GM12878 (cell line): ENCODE measurements around the gene DEFB114. TPM values are rescaled to one million over a fixed set of nuclear protein-coding genes. Genes with fewer than 3 reads are reported as not detected.

Source experiments
- ATAC-seq: fragments of 200-7000 bp; cut with Tn5 transposase; 3 replicates; pipeline ENCODE4 v1.9.1; 2020; ENCODE audit warnings: mild to moderate bottlenecking, moderate library complexity
- BruUV-seq: library from RNA; stranded (reverse); fragments of 400-500 nt; replicated peaks from 2 replicates; lab custom pipeline; 2021; lab: Mats Ljungman, UMichigan
- CTCF ChIA-PET: fragments of 300-600 bp; sonication (Branson Sonifier 250); formaldehyde crosslinking; extraction: SDS; loops from one replicate; lab custom pipeline; 2021; ENCODE audit warnings: inconsistent platforms; lab: Yijun Ruan, JAX
- POLR2A ChIA-PET: fragments of 350-600 bp; formaldehyde crosslinking; extraction: SDS; loops from one replicate; lab custom pipeline; 2021; ENCODE audit warnings: inconsistent platforms; lab: Charles Lee
- RAD21 ChIA-PET: fragments of 300-600 bp; sonication (Branson Sonifier 250); formaldehyde crosslinking; loops from one replicate; lab custom pipeline; 2023; ENCODE audit warnings: antibody characterized with exemption; ENCODE audit not compliant: unreplicated experiment; lab: Charles Lee
- SMC1A ChIA-PET: fragments of 300-600 bp; sonication (Branson Sonifier 250); formaldehyde crosslinking; loops from one replicate; lab custom pipeline; 2023; ENCODE audit not compliant: unreplicated experiment, uncharacterized antibody; lab: Charles Lee
- DNase-seq: peaks from one replicate; pipeline ENCODE4 v3.0.0-alpha.2; 2011; ENCODE audit warnings: low read depth, low spot score
- FAIRE-seq: peaks from 3 replicates; lab custom pipeline; 2011; peaks lifted over from hg19 to GRCh38; lab: Jason Lieb, UNC
- H2AFZ ChIP-seq: 2 replicates; pipeline ENCODE4 v1.6.0; 2011; ENCODE audit warnings: low read depth, low read length, control low read depth; ENCODE audit not compliant: control insufficient read depth
- H3K27ac ChIP-seq: 2 replicates; pipeline ENCODE4 v1.5.1; 2011; ENCODE audit warnings: control low read depth; ENCODE audit not compliant: control insufficient read depth, insufficient read depth
- H3K27me3 ChIP-seq, 2 experiments: replicated peaks in 1 of 2; 2 replicates each; pipeline versions ENCODE4 v1.6.0 to v1.6.1; 2011; ENCODE audit warnings: low read length in 1 of 2; ENCODE audit not compliant: control insufficient read depth in 2 of 2, insufficient read depth in 2 of 2
- H3K36me3 ChIP-seq, 2 experiments: 2 replicates each; pipeline ENCODE4 v1.5.1; 2011; ENCODE audit warnings: low read length in 1 of 2; ENCODE audit not compliant: control insufficient read depth in 2 of 2, insufficient read depth in 2 of 2
- H3K4me1 ChIP-seq: 2 replicates; pipeline ENCODE4 v1.6.1; 2011; ENCODE audit warnings: mild to moderate bottlenecking, low read length, moderate library complexity, mixed read lengths; ENCODE audit not compliant: control insufficient read depth, insufficient read depth
- H3K4me2 ChIP-seq: 2 replicates; pipeline ENCODE4 v1.6.0; 2011; ENCODE audit warnings: control low read depth; ENCODE audit not compliant: control insufficient read depth, insufficient read depth
- H3K4me3 ChIP-seq: fragments of 200-600 bp; sonication (generic); 2 replicates; pipeline ENCODE4 v1.5.1; 2016
- H3K79me2 ChIP-seq: 2 replicates; pipeline ENCODE4 v1.6.0; 2011; ENCODE audit warnings: low read length; ENCODE audit not compliant: control insufficient read depth, insufficient read depth
- H3K9ac ChIP-seq: 2 replicates; pipeline ENCODE4 v1.8.0; 2011; ENCODE audit warnings: low read length, control low read depth, mixed read lengths; ENCODE audit not compliant: control insufficient read depth, insufficient read depth
- H3K9me3 ChIP-seq: replicated peaks from 3 replicates; pipeline ENCODE4 v1.5.1; 2011; ENCODE audit warnings: mild to moderate bottlenecking, low read length; ENCODE audit not compliant: control insufficient read depth, insufficient read depth
- H4K20me1 ChIP-seq: 2 replicates; pipeline ENCODE4 v1.6.0; 2011; ENCODE audit not compliant: control insufficient read depth, insufficient read depth
- ATF7 ChIP-seq: fragments of 450-650 bp; IDR thresholded peaks from 2 replicates; pipeline ENCODE4 v1.6.1; 2016; ENCODE audit warnings: low read depth, mild to moderate bottlenecking
- BCLAF1 ChIP-seq: fragments of 450-650 bp; IDR thresholded peaks from 2 replicates; pipeline ENCODE4 v1.6.1; 2017; ENCODE audit warnings: antibody characterized with exemption, mild to moderate bottlenecking, moderate library complexity
- CBX5 ChIP-seq: sonication (generic); IDR thresholded peaks from 2 replicates; pipeline ENCODE4 v1.6.1; 2016; ENCODE audit warnings: low read depth, moderate library complexity, mild to moderate bottlenecking, inconsistent platforms
- EP300 ChIP-seq, 2 experiments: fragments of 150-350 bp in 1 of 2; IDR thresholded peaks; 2 replicates each; pipeline ENCODE4 v1.6.1; 2011 to 2012; ENCODE audit warnings: low read depth in 2 of 2, low read length in 2 of 2, borderline replicate concordance in 1 of 2, improper control_type of control experiment in 1 of 2, inconsistent platforms in 1 of 2; ENCODE audit not compliant: control insufficient read depth in 1 of 2
- ETV6 ChIP-seq, 2 experiments: fragments of 450-650 bp in 1 of 2; IDR thresholded peaks in 1 of 2; conservative IDR thresholded peaks in 1 of 2; 2 replicates each; pipeline ENCODE4 v1.6.1; 2014; ENCODE audit warnings: antibody characterized with exemption in 1 of 2, borderline replicate concordance in 1 of 2, low read depth in 1 of 2, mild to moderate bottlenecking in 1 of 2, moderate library complexity in 1 of 2
- MYC ChIP-seq: IDR thresholded peaks from 2 replicates; pipeline ENCODE4 v1.6.1; 2011; ENCODE audit warnings: mild to moderate bottlenecking, low read length, moderate library complexity, inconsistent platforms; ENCODE audit not compliant: insufficient read depth, insufficient replicate concordance, insufficient read length, severe bottlenecking
- NFIC ChIP-seq: IDR thresholded peaks from 2 replicates; pipeline ENCODE4 v1.6.1; 2012; ENCODE audit warnings: low read depth, mild to moderate bottlenecking, inconsistent platforms, low read length, moderate library complexity
- NRF1 ChIP-seq: conservative IDR thresholded peaks from 2 replicates; pipeline ENCODE4 v1.6.1; 2011; ENCODE audit warnings: mild to moderate bottlenecking, low read depth, low read length, improper control_type of control experiment
- PAX8 ChIP-seq: fragments of 450-650 bp; IDR thresholded peaks from 2 replicates; pipeline ENCODE4 v1.6.1; 2017; ENCODE audit warnings: mild to moderate bottlenecking, moderate library complexity
- PBX3 ChIP-seq: IDR thresholded peaks from 2 replicates; pipeline ENCODE4 v1.6.1; 2011; ENCODE audit warnings: mild to moderate bottlenecking, low read depth, low read length, moderate library complexity; ENCODE audit not compliant: insufficient replicate concordance
- RAD51 ChIP-seq: fragments of 450-650 bp; IDR thresholded peaks from 2 replicates; pipeline ENCODE4 v1.6.1; 2016; ENCODE audit warnings: moderate library complexity, mild to moderate bottlenecking, inconsistent platforms
- SREBF1 ChIP-seq: IDR thresholded peaks from 2 replicates; pipeline ENCODE4 v1.6.1; 2012; ENCODE audit warnings: mild to moderate bottlenecking, low read length
- SRF ChIP-seq, 2 experiments: IDR thresholded peaks; 2 replicates each; pipeline ENCODE4 v1.6.1; 2011; ENCODE audit warnings: low read depth in 2 of 2, low read length in 2 of 2, mild to moderate bottlenecking in 1 of 2, moderate library complexity in 1 of 2
- YY1 ChIP-seq: IDR thresholded peaks from 2 replicates; pipeline ENCODE4 v1.6.1; 2011; ENCODE audit warnings: low read depth, mild to moderate bottlenecking, low read length
- ZNF274 ChIP-seq: IDR thresholded peaks from one replicate; pipeline ENCODE4 v1.8.0; 2011; ENCODE audit not compliant: insufficient read length, insufficient read depth
- WGBS: methylation state at CpG from one replicate; pipeline ENCODE4 v1.1.6; 2016; ENCODE audit warnings: low lambda C conversion rate; ENCODE audit not compliant: insufficient replicate concordance, insufficient coverage; ENCODE audit errors: missing lambda C conversion rate; 5-methylcytosine and 5-hydroxymethylcytosine counted together
- in situ Hi-C: fragments of 300-500 bp; cut with MboI; formaldehyde crosslinking; loops from 9 replicates; pipeline ENCODE4 v1.14.3; 2018; ENCODE audit warnings: mixed read lengths
- intact Hi-C: fragments of 100-400 bp; cut with micrococcal nuclease; formaldehyde crosslinking; loops from one replicate; pipeline ENCODE4 v1.14.2; 2022; ENCODE audit not compliant: unreplicated experiment
- polyA plus RNA-seq, 11 experiments: library from polyadenylated mRNA; depleted of rRNA in 4 of 11; unstranded in 6 of 11; stranded (reverse) in 5 of 11; fragments of >200 nt; fragmentation: Nextera tagmentation in 4 of 11; fragmentation: Illumina TruSeq in 1 of 11; extraction: Ambion mirVana in 4 of 11; extraction: Trizol in 1 of 11; gene quantifications; 1 replicate in 1 of 11; 2 replicates in 10 of 11; pipeline versions ENCODE4 v1.2.1 to v1.2.3, GENCODE V29; 2011 to 2016; ENCODE audit warnings: inconsistent platforms in 2 of 11, missing spikeins in 2 of 11, low read depth in 1 of 11
- total RNA-seq, 4 experiments: library from RNA; depleted of rRNA in 3 of 4; stranded (reverse); fragments of >200 nt in 3 of 4; fragmentation: Illumina TruSeq in 1 of 4; extraction: Trizol in 1 of 4; gene quantifications; 2 replicates each; pipeline versions ENCODE4 v1.2.1 to v1.2.3, GENCODE V29; 2013 to 2021
- TF ChIP-seq, protein P1 (sequence below): IDR thresholded peaks from 2 replicates; pipeline ENCODE4 v1.6.1; 2011; ENCODE audit warnings: low read depth, mild to moderate bottlenecking, low read length, moderate library complexity, borderline replicate concordance; ENCODE audit errors: extremely low read depth
- TF ChIP-seq, protein P2 (sequence below): fragments of 150-350 bp; IDR thresholded peaks from 2 replicates; pipeline ENCODE4 v1.6.1; 2014; ENCODE audit warnings: mild to moderate bottlenecking, low read depth, low read length
- TF ChIP-seq, protein P3 (sequence below): IDR thresholded peaks from 2 replicates; pipeline ENCODE4 v1.6.1; 2011; ENCODE audit warnings: borderline replicate concordance, low read depth, mild to moderate bottlenecking, moderate library complexity, mixed read lengths, low read length; ENCODE audit not compliant: insufficient read depth; ENCODE audit errors: extremely low read length

The DEFB114 gene
- total and polyA plus RNA-seq, 10 of the 15 experiments (the other 5 are each of a cell fraction or from before 2014, with no cell fraction given), result not detected

GRCh38 chr6:49950415-49950751 lies 13.6 kb downstream of the DEFB114 start:
- in situ Hi-C loops, result no loop called here
- Histone ChIP-seq H3K79me2 (no peaks in the 10 kb centered on the region), H3K9ac (no peak overlapping the region), H2AFZ (no peak overlapping the region), H3K4me2 (no peak overlapping the region), H3K27ac (no peak overlapping the region), H3K4me1 (no peaks in the 10 kb centered on the region), H3K9me3 (no peaks in the 10 kb centered on the region), H4K20me1 (no peaks in the 10 kb centered on the region), H3K27me3 (no peaks in the 10 kb centered on the region), H3K36me3 (no peaks in the 10 kb centered on the region), H3K4me3 (no peak overlapping the region)
- ChIA-PET CTCF (interaction anchor here (1.4 kb wide), 1 partner anchor 9 kb away, joined by 3 read pairs; no protein-coding TSS in a partner anchor), RAD21 (no interaction called here), SMC1A (no interaction called here), POLR2A (no interaction called here)
- DNase-seq (no peak), ATAC-seq (no peak), FAIRE-seq (no peak)
- no TSS peak for BruUV-seq
- WGBS, result 95% methylated on average over 2 of the region's 2 CpGs
- intact Hi-C loops, result no loop called here
- TF ChIP-seq, protein P1, sequence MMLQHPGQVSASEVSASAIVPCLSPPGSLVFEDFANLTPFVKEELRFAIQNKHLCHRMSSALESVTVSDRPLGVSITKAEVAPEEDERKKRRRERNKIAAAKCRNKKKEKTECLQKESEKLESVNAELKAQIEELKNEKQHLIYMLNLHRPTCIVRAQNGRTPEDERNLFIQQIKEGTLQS, result no peak
- no peak for TF ChIP-seq CBX5
- no peak for TF ChIP-seq NRF1
- TF ChIP-seq ATF7, result no peak
- no peak for TF ChIP-seq YY1
- TF ChIP-seq EP300 (IDR thresholded peaks at IDR 0.05; ENCODE audit: borderline replicate concordance in 1 of 2, control insufficient read depth in 1 of 2, low read depth in 2 of 2, low read length in 2 of 2), result no peak
- no peak for TF ChIP-seq BCLAF1
- no peak for TF ChIP-seq NFIC
- no peak for TF ChIP-seq PBX3
- TF ChIP-seq, protein P2, sequence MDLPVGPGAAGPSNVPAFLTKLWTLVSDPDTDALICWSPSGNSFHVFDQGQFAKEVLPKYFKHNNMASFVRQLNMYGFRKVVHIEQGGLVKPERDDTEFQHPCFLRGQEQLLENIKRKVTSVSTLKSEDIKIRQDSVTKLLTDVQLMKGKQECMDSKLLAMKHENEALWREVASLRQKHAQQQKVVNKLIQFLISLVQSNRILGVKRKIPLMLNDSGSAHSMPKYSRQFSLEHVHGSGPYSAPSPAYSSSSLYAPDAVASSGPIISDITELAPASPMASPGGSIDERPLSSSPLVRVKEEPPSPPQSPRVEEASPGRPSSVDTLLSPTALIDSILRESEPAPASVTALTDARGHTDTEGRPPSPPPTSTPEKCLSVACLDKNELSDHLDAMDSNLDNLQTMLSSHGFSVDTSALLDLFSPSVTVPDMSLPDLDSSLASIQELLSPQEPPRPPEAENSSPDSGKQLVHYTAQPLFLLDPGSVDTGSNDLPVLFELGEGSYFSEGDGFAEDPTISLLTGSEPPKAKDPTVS, result no peak
- no peak for TF ChIP-seq ETV6 (conservative IDR thresholded peaks at IDR 0.05 in 1 of 2, IDR thresholded peaks at IDR 0.05 in 1 of 2; ENCODE audit: borderline replicate concordance in 1 of 2, low read depth in 1 of 2)
- TF ChIP-seq MYC, result no peak
- TF ChIP-seq PAX8, result no peak
- TF ChIP-seq RAD51, result no peak
- TF ChIP-seq, protein P3, sequence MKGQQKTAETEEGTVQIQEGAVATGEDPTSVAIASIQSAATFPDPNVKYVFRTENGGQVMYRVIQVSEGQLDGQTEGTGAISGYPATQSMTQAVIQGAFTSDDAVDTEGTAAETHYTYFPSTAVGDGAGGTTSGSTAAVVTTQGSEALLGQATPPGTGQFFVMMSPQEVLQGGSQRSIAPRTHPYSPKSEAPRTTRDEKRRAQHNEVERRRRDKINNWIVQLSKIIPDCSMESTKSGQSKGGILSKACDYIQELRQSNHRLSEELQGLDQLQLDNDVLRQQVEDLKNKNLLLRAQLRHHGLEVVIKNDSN, result no peak
- TF ChIP-seq SRF (IDR thresholded peaks at IDR 0.05; ENCODE audit: low read depth in 2 of 2, low read length in 2 of 2), result no peak
- no peak for TF ChIP-seq ZNF274
- no peak for TF ChIP-seq SREBF1
